Measurements from ENCODE around the gene GPC3.

The GPC3 gene

GRCh38 chrX:133555782-133556458, 429.5 kb downstream of the GPC3 start:
- H3K4me3 ChIP-seq (ENCODE audit: low read depth, low read length): no peak overlapping the region
- DNase-seq: no peak
- in situ Hi-C loops (cut with HindIII; ENCODE audit: low pct_ligation_motif_present, low sequenced_read_pairs): no loop called here
- no peaks in the 10 kb centered on the region for H3K36me3 ChIP-seq (replicated peaks)
- no peak for TF ChIP-seq CTCF (IDR thresholded peaks at IDR 0.05; ENCODE audit: low read depth, low read length, missing control alignments)
- no peak overlapping the region for H3K27ac ChIP-seq
- no peaks in the 10 kb centered on the region for H3K27me3 ChIP-seq (replicated peaks)

GRCh38 chrX:133550665-133551485, 434.5 kb downstream of the GPC3 start:
- Histone ChIP-seq H3K4me3 (ENCODE audit: low read depth, low read length) (no peak overlapping the region), H3K27me3 (replicated peaks) (no peaks in the 10 kb centered on the region), H3K27ac (no peak overlapping the region), H3K36me3 (replicated peaks) (no peaks in the 10 kb centered on the region)
- no peak for TF ChIP-seq CTCF (IDR thresholded peaks at IDR 0.05; ENCODE audit: low read depth, low read length, missing control alignments)
- in situ Hi-C loops (cut with HindIII; ENCODE audit: low pct_ligation_motif_present, low sequenced_read_pairs): no loop called here
- DNase-seq: no peak

GRCh38 chrX:133549295-133549933, 436.0 kb downstream of the GPC3 start:
- no peak for DNase-seq
- no peaks in the 10 kb centered on the region for H3K27me3 ChIP-seq (replicated peaks)
- in situ Hi-C loops (cut with HindIII; ENCODE audit: low pct_ligation_motif_present, low sequenced_read_pairs): no loop called here
- H3K27ac ChIP-seq: no peak overlapping the region
- no peak for TF ChIP-seq CTCF (IDR thresholded peaks at IDR 0.05; ENCODE audit: low read depth, low read length, missing control alignments)
- no peak overlapping the region for H3K4me3 ChIP-seq (ENCODE audit: low read depth, low read length)
- no peaks in the 10 kb centered on the region for H3K36me3 ChIP-seq (replicated peaks)

- TF ChIP-seq CTCF (IDR thresholded peaks at IDR 0.05; ENCODE audit: low read depth, low read length, missing control alignments): no peak
- in situ Hi-C loops (cut with HindIII; ENCODE audit: low pct_ligation_motif_present, low sequenced_read_pairs): no loop called here
- no peaks in the 10 kb centered on the region for H3K36me3 ChIP-seq (replicated peaks)
- no peak overlapping the region for H3K4me3 ChIP-seq (ENCODE audit: low read depth, low read length)
- no peak for DNase-seq
- H3K27me3 ChIP-seq (replicated peaks): no peaks in the 10 kb centered on the region
- no peak overlapping the region for H3K27ac ChIP-seq
Observed at GRCh38 chrX:133546441-133546840, 439.0 kb downstream of the GPC3 start.

GRCh38 chrX:133544778-133545177, 440.6 kb downstream of the GPC3 start:
- DNase-seq: no peak
- Histone ChIP-seq H3K27ac (no peak overlapping the region), H3K27me3 (replicated peaks) (no peaks in the 10 kb centered on the region), H3K36me3 (replicated peaks) (no peaks in the 10 kb centered on the region), H3K4me3 (ENCODE audit: low read depth, low read length) (no peak overlapping the region)
- in situ Hi-C loops (cut with HindIII; ENCODE audit: low pct_ligation_motif_present, low sequenced_read_pairs): no loop called here
- TF ChIP-seq CTCF (IDR thresholded peaks at IDR 0.05; ENCODE audit: low read depth, low read length, missing control alignments): no peak

Measured in brain microvascular endothelial cell (primary cell).